GM20431 (cell line): ENCODE data around the gene VWA3B.
"Not testable (repeated sequence)": the region's sequence is repeated elsewhere in the genome, so short reads cannot be mapped to it uniquely, and the experiment has no call there.

Source experiments
- in situ Hi-C: fragments of 300-500 bp; cut with MseI, MboI; formaldehyde crosslinking; loops from one replicate; pipeline ENCODE4 v1.15.0; 2020; ENCODE audit warnings: low sequenced_read_pairs; ENCODE audit not compliant: unreplicated experiment

VWA3B gene

DNA sequence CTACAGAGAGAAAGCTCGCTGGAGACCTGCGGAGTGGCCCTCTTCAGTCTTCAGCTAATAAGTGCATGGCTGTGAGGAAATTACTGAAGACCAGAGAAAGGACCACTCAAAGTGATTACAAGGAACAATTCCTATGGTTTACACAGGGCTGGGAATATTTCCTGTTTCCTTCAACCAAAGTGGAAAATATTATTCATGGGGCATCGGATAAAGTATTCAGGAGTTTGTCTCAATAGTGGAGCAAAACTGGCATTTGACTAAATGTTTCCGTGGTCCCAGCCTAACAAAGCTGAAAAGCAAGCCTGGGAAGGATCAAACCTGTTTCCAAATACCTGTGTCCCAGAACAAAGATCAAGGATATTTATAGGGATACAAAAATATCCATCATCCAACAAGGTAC lies 227.3 kb downstream of the VWA3B start:
- in situ Hi-C loops: no loop called here

GRCh38 chr2:98315957-98316356 lies 229.0 kb downstream of the VWA3B start:
- in situ Hi-C loops: no loop called here

DNA sequence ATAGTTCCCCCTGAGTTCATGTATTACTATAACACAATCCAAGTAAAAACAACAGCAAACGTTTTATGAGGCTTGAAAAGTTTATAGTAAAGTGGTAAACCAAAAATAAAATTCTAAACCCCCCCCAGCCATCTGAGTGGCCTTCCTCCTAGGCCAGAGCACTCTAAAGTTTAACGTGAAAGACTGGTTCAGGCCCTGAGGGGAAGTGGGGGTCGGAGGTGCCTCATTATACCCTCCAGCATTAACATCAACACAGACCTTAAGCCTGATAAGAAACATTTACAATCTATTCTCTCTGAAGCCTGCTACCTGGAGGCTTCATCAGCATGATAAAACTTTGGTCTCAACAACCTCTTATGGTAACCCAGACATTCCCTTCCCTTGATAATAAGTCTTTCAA lies 230.2 kb downstream of the VWA3B start:
- in situ Hi-C loops: no loop called here

DNA sequence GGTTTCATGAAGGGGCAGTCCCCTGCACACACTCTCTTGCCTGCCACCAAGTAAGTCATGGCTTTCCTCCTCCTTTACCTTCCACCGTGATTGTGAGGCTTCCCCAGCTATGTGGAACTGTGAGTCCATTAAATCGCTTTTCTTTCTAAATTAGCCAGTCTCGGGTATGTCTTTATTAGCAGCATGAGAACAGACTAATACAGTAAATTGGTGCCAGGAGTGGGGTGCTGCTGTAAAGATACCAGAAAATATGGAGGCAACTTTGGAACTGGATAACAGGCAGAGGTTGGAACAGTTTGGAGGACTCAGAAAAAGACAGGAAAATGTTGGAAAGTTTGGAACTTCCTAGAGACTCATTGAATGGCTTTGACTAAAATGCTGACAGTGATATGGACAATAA lies 233.2 kb downstream of the VWA3B start:
- in situ Hi-C loops: not testable (repeated sequence)

DNA sequence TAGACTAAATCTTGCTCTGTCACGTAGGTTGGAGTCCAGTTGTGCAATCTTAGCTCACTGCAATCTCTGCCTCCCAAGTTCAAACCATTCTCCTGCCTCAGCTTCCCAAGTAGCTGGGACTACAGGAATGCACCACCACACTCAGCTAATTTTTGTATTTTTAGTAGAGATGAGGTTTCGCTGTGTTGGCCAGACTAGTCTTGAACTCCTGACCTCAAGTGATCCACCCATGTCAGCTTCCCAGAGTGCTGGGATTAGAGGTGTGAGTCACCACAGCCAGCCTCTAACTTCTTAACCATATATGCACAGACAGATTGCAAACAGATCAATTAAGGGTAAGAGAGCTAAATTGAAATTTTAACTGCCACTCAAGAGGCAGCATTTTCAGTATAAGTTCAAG lies 237.2 kb downstream of the VWA3B start:
- in situ Hi-C loops: no loop called here

GRCh38 chr2:98327776-98328175 lies 240.8 kb downstream of the VWA3B start:
- in situ Hi-C loops: no loop called here

GRCh38 chr2:98329549-98329948 lies 242.6 kb downstream of the VWA3B start:
- in situ Hi-C loops: no loop called here

DNA sequence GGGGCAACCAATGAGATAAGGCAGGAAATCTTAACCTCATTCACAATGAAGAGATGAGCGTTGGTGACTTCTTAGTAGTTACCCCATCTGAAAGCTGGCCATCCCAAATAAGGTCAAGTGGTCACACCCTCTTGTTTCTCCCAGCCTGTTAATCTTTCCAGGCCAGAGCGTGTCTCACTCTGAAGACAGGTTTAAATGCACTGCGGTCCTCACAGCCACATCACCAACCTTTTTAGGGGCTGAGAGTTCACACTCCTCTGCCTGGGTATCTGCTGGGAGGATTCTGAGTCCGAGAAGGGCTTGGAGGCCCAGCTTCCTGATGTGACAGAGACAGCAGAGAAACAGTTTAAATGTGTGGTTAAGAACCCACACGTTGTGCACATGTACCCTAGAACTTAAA lies 246.0 kb downstream of the VWA3B start:
- in situ Hi-C loops: no loop called here

DNA sequence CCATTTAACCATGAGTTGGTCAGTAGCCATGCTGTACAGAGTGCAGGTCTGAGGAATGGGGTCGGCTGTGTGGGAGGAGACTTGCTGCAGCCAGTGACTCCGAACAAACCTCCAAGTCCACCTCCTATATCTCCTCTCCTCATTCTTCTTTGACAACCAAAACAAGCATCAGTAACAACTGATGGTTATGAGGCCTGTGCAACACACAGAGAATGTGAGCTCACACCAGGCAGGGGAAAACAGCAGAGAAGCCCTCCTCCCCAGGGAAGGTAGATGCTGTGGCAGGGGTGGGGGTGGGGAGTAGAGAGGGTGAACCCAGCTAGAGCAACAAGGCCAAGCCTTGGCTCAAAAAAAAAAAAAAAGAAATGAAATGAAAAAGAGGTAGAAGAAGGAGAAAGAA lies 247.0 kb downstream of the VWA3B start:
- in situ Hi-C loops: no loop called here

- in situ Hi-C loops: no loop called here
Observed at GRCh38 chr2:98334439-98335078, 247.6 kb downstream of the VWA3B start.

DNA sequence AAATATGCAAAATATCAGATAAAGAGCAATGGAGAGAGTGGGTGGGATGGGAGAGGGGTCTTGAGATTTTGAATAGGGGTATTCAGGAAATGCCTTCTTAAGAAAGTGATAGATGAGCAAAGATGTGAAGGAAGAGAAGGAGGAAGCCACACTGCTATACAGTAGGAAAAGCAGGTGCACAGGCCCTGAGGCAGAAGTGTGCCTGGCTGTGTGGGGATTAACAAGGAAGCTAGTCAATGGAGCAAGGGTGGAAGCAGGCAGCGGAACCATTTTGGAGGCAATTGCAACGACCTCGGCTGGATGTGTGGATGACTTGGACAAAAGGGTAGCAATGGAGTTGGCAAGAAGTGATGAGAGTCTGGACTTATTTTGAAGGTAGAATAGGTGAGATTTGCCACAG lies 248.3 kb downstream of the VWA3B start:
- in situ Hi-C loops: no loop called here

DNA sequence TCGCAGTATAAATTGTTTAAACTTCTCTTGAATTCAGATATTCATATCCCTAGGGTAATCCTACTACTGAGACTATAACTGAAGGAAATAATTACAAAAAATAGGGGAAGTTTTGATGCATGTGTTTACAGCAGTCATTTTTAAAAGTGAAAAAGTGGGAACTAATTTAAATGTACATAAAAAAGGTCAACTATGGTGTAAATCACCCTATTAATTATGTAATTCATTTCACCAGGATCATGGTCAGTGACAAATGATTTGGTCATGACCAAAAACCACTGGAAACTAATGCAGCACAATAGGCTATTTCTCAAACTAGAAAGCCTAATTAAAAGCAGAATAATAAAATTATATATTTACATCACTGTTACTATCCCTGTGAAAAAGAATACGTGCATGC lies 254.3 kb downstream of the VWA3B start:
- in situ Hi-C loops: no loop called here

DNA sequence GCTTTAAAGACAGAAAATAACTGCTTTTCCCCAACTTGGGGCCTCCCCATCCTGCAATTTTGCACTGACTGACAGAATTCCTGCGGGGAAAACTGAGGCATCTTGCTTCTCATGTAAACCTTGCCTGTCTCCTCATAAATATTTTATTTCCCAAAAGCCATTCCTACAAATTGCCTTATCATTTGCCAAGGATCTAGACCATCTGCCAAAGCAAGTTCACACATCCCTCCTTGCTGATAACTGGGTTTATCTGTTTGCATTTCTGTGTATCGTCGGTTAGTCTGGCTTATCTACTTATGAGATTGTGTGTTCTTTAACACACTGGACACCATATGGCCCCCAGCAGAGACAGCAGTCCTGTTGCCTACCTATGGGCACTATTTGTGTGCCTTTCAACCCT lies 256.3 kb downstream of the VWA3B start:
- in situ Hi-C loops: no loop called here

DNA sequence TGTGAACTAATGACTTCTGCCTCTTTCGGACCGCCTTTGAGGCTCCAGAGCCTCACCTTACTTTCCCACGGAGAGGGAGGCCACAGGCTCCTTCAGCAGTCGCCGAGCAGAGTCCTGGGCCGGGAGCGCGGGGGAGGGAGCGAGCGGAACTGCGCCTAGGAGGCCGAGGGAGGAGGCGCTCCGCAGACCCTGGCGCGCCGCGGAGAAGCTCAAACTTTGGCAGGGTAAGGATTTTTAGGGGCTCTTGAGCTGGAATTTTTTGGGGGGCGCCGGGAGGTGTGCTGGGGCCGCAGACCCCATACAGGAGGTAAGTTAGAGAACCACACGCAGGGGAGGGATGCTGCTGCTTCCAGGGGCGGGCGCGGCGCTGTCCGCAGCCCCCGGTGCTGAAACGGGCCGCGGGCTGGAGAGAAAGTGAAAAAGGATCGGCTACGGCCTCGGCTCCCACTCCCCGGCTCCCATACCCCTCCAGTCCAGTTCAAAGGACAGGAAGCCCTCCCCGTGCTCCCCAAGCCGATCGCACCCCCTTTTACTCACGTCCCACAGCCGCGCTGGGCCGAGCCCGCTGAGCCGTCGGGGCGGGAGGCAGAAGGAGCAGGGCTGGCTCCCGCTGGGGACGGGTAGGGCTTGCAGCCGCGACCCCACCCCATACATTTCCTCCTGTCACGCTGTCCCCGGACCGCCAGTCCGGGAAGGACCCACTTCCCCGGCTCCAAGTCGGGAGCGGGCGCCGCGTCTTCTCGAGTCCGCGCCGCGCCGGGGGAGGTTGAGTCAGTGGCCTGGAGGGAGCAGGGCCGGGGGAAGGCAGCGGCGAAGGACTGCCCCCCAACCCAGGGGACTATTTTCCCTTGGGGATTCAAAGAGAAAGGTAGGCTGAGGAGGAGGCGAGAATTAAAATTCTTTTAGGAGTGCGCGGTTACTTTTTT lies 259.6 kb downstream of the VWA3B start, which contains the start of gene CNGA3:
TSS of gene CNGA3 (plus strand) at position 146 of the 926 bp plus-strand sequence. CDS start 23,520 bp downstream, outside the sequence.
- in situ Hi-C loops: no loop called here

DNA sequence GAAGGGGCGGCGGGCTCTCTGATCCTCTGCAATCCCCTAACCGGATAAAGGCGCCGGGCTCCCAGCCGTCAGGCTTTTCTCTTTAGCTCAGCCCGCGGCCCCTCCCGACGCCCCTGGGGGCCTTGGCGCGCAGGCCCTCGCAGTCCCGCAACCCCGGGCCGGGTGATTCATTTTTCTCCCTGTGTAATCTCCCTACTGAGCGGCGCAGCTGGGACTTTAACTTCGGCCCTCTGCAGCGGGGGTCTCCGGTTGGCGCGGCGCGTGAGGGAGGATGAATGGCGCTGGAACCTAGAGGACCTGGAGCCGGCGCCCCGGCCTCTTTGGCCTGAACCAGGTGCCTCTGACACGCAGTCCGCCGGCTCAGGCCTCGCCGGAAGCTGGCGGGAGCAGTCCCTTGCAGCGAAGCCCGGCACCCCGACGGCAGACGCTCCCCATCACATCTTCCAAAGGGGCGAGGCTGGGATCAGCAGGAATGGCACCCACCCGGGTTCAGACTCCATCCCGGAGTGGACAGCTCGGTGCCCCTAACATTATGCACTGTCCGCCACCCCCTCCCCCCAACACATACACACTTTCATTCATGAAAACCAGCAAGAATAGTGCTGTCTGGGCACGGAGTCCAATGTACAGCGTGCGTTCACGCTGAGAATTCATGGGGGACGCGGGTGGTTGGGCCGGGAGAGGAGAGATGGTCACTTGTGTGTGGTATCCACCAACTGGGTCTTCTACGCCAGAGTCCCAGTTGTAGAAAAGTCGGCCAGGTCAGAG lies 260.5 kb downstream of the VWA3B start:
- in situ Hi-C loops: no loop called here

- in situ Hi-C loops: no loop called here
Observed at GRCh38 chr2:98348066-98348561, 261.1 kb downstream of the VWA3B start.

- in situ Hi-C loops: no loop called here
Observed at GRCh38 chr2:98350411-98350810, 263.4 kb downstream of the VWA3B start.

GRCh38 chr2:98355881-98356280 lies 268.9 kb downstream of the VWA3B start:
- in situ Hi-C loops: no loop called here

DNA sequence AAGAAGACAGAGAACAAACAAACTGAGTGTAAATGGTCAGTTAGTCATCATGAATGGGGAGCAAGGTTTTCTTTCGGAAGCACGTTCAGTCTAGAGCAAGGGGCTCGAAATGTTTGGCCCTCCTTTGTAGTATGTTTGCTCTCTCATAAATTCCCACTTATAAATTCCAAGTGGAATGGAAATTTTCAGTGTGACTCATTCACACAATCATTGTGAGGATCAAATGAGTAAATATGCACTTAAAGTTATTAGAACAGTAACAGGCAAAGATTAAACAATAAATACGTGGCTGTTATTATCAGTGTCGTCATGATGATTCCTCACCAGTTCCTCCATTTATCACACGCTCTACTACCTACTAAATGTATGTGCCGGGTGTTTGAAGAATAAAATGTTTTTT lies 269.8 kb downstream of the VWA3B start:
- in situ Hi-C loops: no loop called here

- in situ Hi-C loops: no loop called here
Observed at GRCh38 chr2:98357849-98358248, 270.9 kb downstream of the VWA3B start.

- in situ Hi-C loops: no loop called here
Observed at GRCh38 chr2:98359986-98360385, 273.0 kb downstream of the VWA3B start.
